CD4-positive, alpha-beta T cell treated with Interleukin-12 subunit alpha and Interleukin-12 subunit beta, for 1 hour (primary cell): Measurements from ENCODE around the gene SLC38A11.

Experiments used
- DNase-seq: peaks from one replicate; pipeline ENCODE4 v3.0.0-alpha.2; 2020

Gene SLC38A11

GRCh38 chr2:164913640-164914350, 41.5 kb downstream of the SLC38A11 start:
- DNase-seq: no peak

- DNase-seq: no peak
Measured at GRCh38 chr2:164913011-164913410, 42.3 kb downstream of the SLC38A11 start.

GRCh38 chr2:164911832-164912231, 43.5 kb downstream of the SLC38A11 start:
- no peak for DNase-seq

GRCh38 chr2:164910101-164910899, 45.0 kb downstream of the SLC38A11 start:
- no peak for DNase-seq

- DNase-seq: no peak
Measured at GRCh38 chr2:164906947-164907346, 48.4 kb downstream of the SLC38A11 start.

- DNase-seq: no peak
Measured at GRCh38 chr2:164905307-164905706, 50.0 kb downstream of the SLC38A11 start.

- DNase-seq: no peak
Measured at GRCh38 chr2:164903951-164904350, 51.4 kb downstream of the SLC38A11 start.

- no peak for DNase-seq
Measured at GRCh38 chr2:164903204-164903603, 52.1 kb downstream of the SLC38A11 start.

GRCh38 chr2:164899121-164899520, 56.2 kb downstream of the SLC38A11 start:
- no peak for DNase-seq

- DNase-seq: no peak
Measured at GRCh38 chr2:164898475-164898874, 56.9 kb downstream of the SLC38A11 start.

GRCh38 chr2:164897469-164898260, 57.7 kb downstream of the SLC38A11 start:
- no peak for DNase-seq

- no peak for DNase-seq
Measured at GRCh38 chr2:164896634-164897355, 58.5 kb downstream of the SLC38A11 start.

- DNase-seq: no peak
Measured at GRCh38 chr2:164896226-164896625, 59.1 kb downstream of the SLC38A11 start.

- no peak for DNase-seq
Measured at GRCh38 chr2:164891460-164891859, 63.9 kb downstream of the SLC38A11 start.

- DNase-seq: no peak
Measured at GRCh38 chr2:164890544-164890943, 64.8 kb downstream of the SLC38A11 start.

GRCh38 chr2:164888592-164888991, 66.7 kb downstream of the SLC38A11 start:
- no peak for DNase-seq

GRCh38 chr2:164887434-164888144, 67.7 kb downstream of the SLC38A11 start:
- DNase-seq: no peak

- no peak for DNase-seq
Measured at GRCh38 chr2:164882276-164882675, 73.0 kb downstream of the SLC38A11 start.

- DNase-seq: no peak
Measured at GRCh38 chr2:164881524-164881923, 73.8 kb downstream of the SLC38A11 start.

GRCh38 chr2:164879901-164880535, 75.3 kb downstream of the SLC38A11 start:
- no peak for DNase-seq

- DNase-seq: no peak
Measured at GRCh38 chr2:164877927-164878326, 77.4 kb downstream of the SLC38A11 start.

GRCh38 chr2:164877169-164877568, 78.2 kb downstream of the SLC38A11 start:
- no peak for DNase-seq
